ENCODE results near the gene MGAT3.

Gene MGAT3

GRCh38 chr22:39427751-39428596, 28.8 kb upstream of the MGAT3 start:
- intact Hi-C loops (cut with DNase I), result no loop called here
- DNase-seq, result no peak

- no peak for DNase-seq
- intact Hi-C loops (cut with DNase I), result no loop called here
Measured at GRCh38 chr22:39428597-39429071, 28.2 kb upstream of the MGAT3 start.

GRCh38 chr22:39429186-39429585, 27.6 kb upstream of the MGAT3 start:
- intact Hi-C loops (cut with DNase I), result no loop called here
- DNase-seq, result no peak

- no peak for DNase-seq
- intact Hi-C loops (cut with DNase I), result no loop called here
Measured at GRCh38 chr22:39429916-39430575, 26.8 kb upstream of the MGAT3 start.

- intact Hi-C loops (cut with DNase I), result no loop called here
- DNase-seq, result no peak
Measured at GRCh38 chr22:39430576-39431150, 26.1 kb upstream of the MGAT3 start.

- intact Hi-C loops (cut with DNase I), result no loop called here
- DNase-seq, result no peak
Measured at GRCh38 chr22:39431216-39431801, 25.5 kb upstream of the MGAT3 start.

- intact Hi-C loops (cut with DNase I), result no loop called here
- peak in 3 of 42 donors; percentile 23 to 54 (median 42) for DNase-seq
Measured at GRCh38 chr22:39431821-39432251, 25.0 kb upstream of the MGAT3 start.

- intact Hi-C loops (cut with DNase I), result no loop called here
- DNase-seq, result peak in 20 of 42 donors; percentile 27 to 73 (median 48)
Measured at GRCh38 chr22:39432361-39432811, 24.4 kb upstream of the MGAT3 start.

GRCh38 chr22:39433476-39434242, 23.2 kb upstream of the MGAT3 start:
- intact Hi-C loops (cut with DNase I), result no loop called here
- DNase-seq, result peak in 41 of 42 donors; percentile 51 to 89 (median 76)

GRCh38 chr22:39434243-39434653, 22.6 kb upstream of the MGAT3 start:
- peak; percentile 77 to 97 (median 90) for DNase-seq
- intact Hi-C loops (cut with DNase I), result no loop called here

- peak; percentile 42 to 90 (median 72) for DNase-seq
- intact Hi-C loops (cut with DNase I), result no loop called here
Measured at GRCh38 chr22:39434721-39435120, 22.1 kb upstream of the MGAT3 start.

- intact Hi-C loops (cut with DNase I), result no loop called here
- DNase-seq, result no peak
Measured at GRCh38 chr22:39435616-39436015, 21.2 kb upstream of the MGAT3 start.

- DNase-seq, result no peak
Measured at GRCh38 chr22:39437791-39438704, 18.8 kb upstream of the MGAT3 start.

GRCh38 chr22:39439170-39439569, 17.6 kb upstream of the MGAT3 start:
- no peak for DNase-seq
- intact Hi-C loops (cut with DNase I), result no loop called here

More at GRCh38 chr22:39437791-39438704, 18.8 kb upstream of the MGAT3 start:
- intact Hi-C loops (cut with DNase I), result no loop called here

GRCh38 chr22:39443398-39443797, 13.4 kb upstream of the MGAT3 start:
- DNase-seq, result no peak
- intact Hi-C loops (cut with DNase I), result no loop called here

GRCh38 chr22:39444247-39444800, 12.5 kb upstream of the MGAT3 start:
- intact Hi-C loops (cut with DNase I), result no loop called here
- peak in 1 of 42 donors; percentile 50 for DNase-seq

GRCh38 chr22:39444937-39445465, 11.8 kb upstream of the MGAT3 start:
- intact Hi-C loops (cut with DNase I), result no loop called here
- DNase-seq, result no peak

All from head of caudate nucleus (tissue), 42 donors.